Mammary epithelial cell (primary cell): Measurements from ENCODE around the gene CELF2.

ENCODE experiments used
- CTCF ChIP-seq, 2 donors: IDR thresholded peaks in 1 of 2; conservative IDR thresholded peaks in 1 of 2; 2 replicates each; pipeline ENCODE4 v1.5.1; 2011 to 2012; ENCODE audit warnings: inconsistent platforms in 2 of 2, low read length in 2 of 2, mild to moderate bottlenecking in 2 of 2, control low read depth in 1 of 2, low read depth in 1 of 2; ENCODE audit not compliant: insufficient read depth in 1 of 2; ENCODE audit errors: extremely low read depth in 1 of 2
- EZH2 ChIP-seq: IDR thresholded peaks from 2 replicates; pipeline ENCODE4 v1.6.1; 2012; ENCODE audit warnings: low read length, inconsistent platforms, borderline replicate concordance

- TF ChIP-seq CTCF (conservative IDR thresholded peaks at IDR 0.05 in 1 of 2, IDR thresholded peaks at IDR 0.05 in 1 of 2; ENCODE audit: extremely low read depth in 1 of 2, insufficient read depth in 1 of 2, low read depth in 1 of 2, low read length in 2 of 2) (no peak), EZH2 (no peak)
Observed at GRCh38 chr10:11004144-11005077, 13.3 kb upstream of the CELF2 start.
